Measurements from ENCODE around the gene ITIH3.

Gene ITIH3

GRCh38 chr3:52843108-52843865 lies 48.7 kb downstream of the ITIH3 start:
- no peak overlapping the region for H3K27ac ChIP-seq
- TF ChIP-seq ZFX (IDR thresholded peaks at IDR 0.05) (no peak), CTCF (conservative IDR thresholded peaks at IDR 0.05) (no peak)

GRCh38 chr3:52843881-52844280 lies 49.3 kb downstream of the ITIH3 start:
- no peak overlapping the region for H3K27ac ChIP-seq
- TF ChIP-seq CTCF (conservative IDR thresholded peaks at IDR 0.05) (no peak), ZFX (IDR thresholded peaks at IDR 0.05) (no peak)

GRCh38 chr3:52844290-52844975 lies 49.8 kb downstream of the ITIH3 start:
- H3K27ac ChIP-seq = no peak overlapping the region
- no peak for TF ChIP-seq CTCF (conservative IDR thresholded peaks at IDR 0.05)
- no peak for TF ChIP-seq ZFX (IDR thresholded peaks at IDR 0.05)

GRCh38 chr3:52845157-52845556 lies 50.6 kb downstream of the ITIH3 start:
- no peak overlapping the region for H3K27ac ChIP-seq
- no peak for TF ChIP-seq ZFX (IDR thresholded peaks at IDR 0.05)
- no peak for TF ChIP-seq CTCF (conservative IDR thresholded peaks at IDR 0.05)

- no peak overlapping the region for H3K27ac ChIP-seq
- TF ChIP-seq ZFX (IDR thresholded peaks at IDR 0.05) = no peak
- no peak; the same call in 1 of the 2 replicates for TF ChIP-seq CTCF (conservative IDR thresholded peaks at IDR 0.05)
These were observed 51.3 kb downstream of the ITIH3 start for GRCh38 chr3:52845691-52846431.

- TF ChIP-seq ZFX (IDR thresholded peaks at IDR 0.05) (no peak), CTCF (conservative IDR thresholded peaks at IDR 0.05) (no peak)
- H3K27ac ChIP-seq = no peak overlapping the region
These were observed 51.9 kb downstream of the ITIH3 start for GRCh38 chr3:52846432-52846965.

All from C4-2B (cell line).